Mesendoderm (in vitro differentiated cells): ENCODE data around the gene TRIM8. TPM values are rescaled to one million over a fixed set of nuclear protein-coding genes. Genes with fewer than 3 reads are reported as not detected.
A peak's percentile ranks its signal among the peaks of the same experiment; 100 is the strongest.

Source experiments
- DNase-seq: peaks from one replicate; pipeline ENCODE4 v3.0.0; 2013
- H2AK5ac ChIP-seq: 2 replicates; pipeline ENCODE4 v1.6.1; 2013; ENCODE audit warnings: low read length, inconsistent platforms
- H2BK120ac ChIP-seq: 2 replicates; pipeline ENCODE4 v1.6.1; 2013; ENCODE audit warnings: low read depth, mild to moderate bottlenecking, low read length, moderate library complexity, mixed read lengths
- H2BK15ac ChIP-seq: replicated peaks from 2 replicates; pipeline ENCODE4 v1.6.1; 2013; ENCODE audit warnings: low read depth, mild to moderate bottlenecking, moderate library complexity
- H2BK5ac ChIP-seq: 2 replicates; pipeline ENCODE4 v1.6.1; 2013; ENCODE audit warnings: low read length, inconsistent platforms
- H3K18ac ChIP-seq: 2 replicates; pipeline ENCODE4 v1.6.1; 2013; ENCODE audit warnings: mild to moderate bottlenecking, low read length, mixed read lengths
- H3K23ac ChIP-seq: one replicate; pipeline ENCODE4 v1.6.1; 2013; ENCODE audit warnings: low read length
- H3K27ac ChIP-seq: 2 replicates; pipeline ENCODE4 v1.5.1; 2013; ENCODE audit warnings: low read depth, mild to moderate bottlenecking, inconsistent platforms, low read length, moderate library complexity
- H3K27me3 ChIP-seq: 2 replicates; pipeline ENCODE4 v1.6.1; 2013; ENCODE audit warnings: low read length, control low read depth, mild to moderate bottlenecking, inconsistent platforms; ENCODE audit not compliant: insufficient read depth, poor library complexity
- H3K36me3 ChIP-seq: 2 replicates; pipeline ENCODE4 v1.6.1; 2013; ENCODE audit warnings: low read length, inconsistent platforms; ENCODE audit not compliant: control insufficient read depth, insufficient read depth
- H3K4ac ChIP-seq: one replicate; pipeline ENCODE4 v1.6.1; 2013; ENCODE audit warnings: low read depth, mild to moderate bottlenecking, low read length, moderate library complexity
- H3K4me1 ChIP-seq: 2 replicates; pipeline ENCODE4 v1.6.1; 2013; ENCODE audit warnings: low read depth, low read length, inconsistent platforms; ENCODE audit not compliant: control insufficient read depth
- H3K4me2 ChIP-seq: 2 replicates; pipeline ENCODE4 v1.6.1; 2013; ENCODE audit warnings: low read length
- H3K4me3 ChIP-seq: 2 replicates; pipeline ENCODE4 v1.5.1; 2013; ENCODE audit warnings: mild to moderate bottlenecking, low read length
- H3K56ac ChIP-seq: one replicate; pipeline ENCODE4 v1.6.1; 2013; ENCODE audit warnings: low read length
- H3K79me1 ChIP-seq: 2 replicates; pipeline ENCODE4 v1.6.1; 2013; ENCODE audit warnings: low read length, inconsistent platforms
- H3K79me2 ChIP-seq: 2 replicates; pipeline ENCODE4 v1.6.1; 2013; ENCODE audit warnings: mild to moderate bottlenecking, low read length; ENCODE audit not compliant: control insufficient read depth, insufficient read depth
- H3K9ac ChIP-seq: 2 replicates; pipeline ENCODE4 v1.6.1; 2013; ENCODE audit warnings: low read length, inconsistent platforms
- H4K5ac ChIP-seq: one replicate; pipeline ENCODE4 v1.6.1; 2013; ENCODE audit warnings: low read length
- H4K8ac ChIP-seq: one replicate; pipeline ENCODE4 v1.6.1; 2013; ENCODE audit warnings: low read depth, mild to moderate bottlenecking, control low read depth, low read length, moderate library complexity
- WGBS: extraction: QIAGEN DNeasy Blood & Tissue Kit; methylation state at CpG from one replicate; pipeline ENCODE4 v1.1.7; 2013; ENCODE audit warnings: low lambda C conversion rate, missing lambda C conversion rate; ENCODE audit not compliant: insufficient coverage; ENCODE audit errors: extremely low coverage; 5-methylcytosine and 5-hydroxymethylcytosine counted together
- polyA plus RNA-seq, 2 experiments: library from polyadenylated mRNA; stranded (reverse); fragments of 200-250 nt; gene quantifications; one replicate each; pipeline ENCODE4 v1.2.3, GENCODE V29; 2013

The TRIM8 gene, protein sequence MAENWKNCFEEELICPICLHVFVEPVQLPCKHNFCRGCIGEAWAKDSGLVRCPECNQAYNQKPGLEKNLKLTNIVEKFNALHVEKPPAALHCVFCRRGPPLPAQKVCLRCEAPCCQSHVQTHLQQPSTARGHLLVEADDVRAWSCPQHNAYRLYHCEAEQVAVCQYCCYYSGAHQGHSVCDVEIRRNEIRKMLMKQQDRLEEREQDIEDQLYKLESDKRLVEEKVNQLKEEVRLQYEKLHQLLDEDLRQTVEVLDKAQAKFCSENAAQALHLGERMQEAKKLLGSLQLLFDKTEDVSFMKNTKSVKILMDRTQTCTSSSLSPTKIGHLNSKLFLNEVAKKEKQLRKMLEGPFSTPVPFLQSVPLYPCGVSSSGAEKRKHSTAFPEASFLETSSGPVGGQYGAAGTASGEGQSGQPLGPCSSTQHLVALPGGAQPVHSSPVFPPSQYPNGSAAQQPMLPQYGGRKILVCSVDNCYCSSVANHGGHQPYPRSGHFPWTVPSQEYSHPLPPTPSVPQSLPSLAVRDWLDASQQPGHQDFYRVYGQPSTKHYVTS
- polyA plus RNA-seq (2013, experiment 1 of 2) = 22.6 TPM
- 23.2 TPM for polyA plus RNA-seq (2013, experiment 2 of 2)

DNA sequence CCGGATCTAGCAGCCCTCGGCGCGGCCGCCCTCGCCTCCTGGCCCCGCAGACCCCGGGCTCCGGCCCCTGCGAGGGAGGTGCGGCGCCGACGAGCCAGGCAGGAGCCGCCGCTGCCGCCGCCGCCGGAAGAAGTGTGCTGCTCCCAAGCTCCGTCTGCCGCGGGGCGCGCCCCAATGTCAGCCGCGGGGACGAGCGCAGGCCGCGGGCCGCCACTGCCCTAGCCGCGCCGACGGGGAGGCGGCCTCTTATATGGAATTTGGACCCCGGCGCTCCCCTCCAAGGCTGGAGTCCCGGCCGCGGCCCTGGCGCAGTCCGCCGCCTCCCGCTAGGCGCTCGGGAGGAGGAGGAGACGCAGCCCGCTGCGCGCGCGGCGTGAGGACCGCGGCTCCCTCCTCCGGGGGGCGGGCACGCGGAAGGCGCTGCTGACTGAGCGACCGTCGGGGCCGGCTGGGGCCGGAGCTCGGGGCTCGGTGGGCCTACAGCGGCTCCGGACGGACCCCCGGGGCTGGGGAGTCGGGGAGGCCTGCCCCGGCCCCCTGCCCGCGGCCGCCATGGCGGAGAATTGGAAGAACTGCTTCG lies at the start of gene TRIM8:
Gene TRIM8, plus strand, starts transcription at position 414 of the 580 bp plus-strand sequence. Its CDS starts 139 bp downstream, at position 553.
- WGBS = no CpG with 5 or more reads among the region's 80 CpGs
- Histone ChIP-seq H2BK15ac (no peak within 1 kb of the TSS), H3K79me1 (peaks cover 17% of the 10 kb centered on the region), H3K4me1 (peaks cover 3% of the 10 kb centered on the region), H3K27ac (peak within 1 kb of the TSS; percentile 97), H3K27me3 (no peaks in the 10 kb centered on the region), H2BK120ac (peak within 1 kb of the TSS; percentile 64), H2AK5ac (no peak within 1 kb of the TSS), H4K8ac (no peak within 1 kb of the TSS), H2BK5ac (no peak within 1 kb of the TSS), H3K18ac (peak within 1 kb of the TSS; percentile 92), H3K4me3 (peak within 1 kb of the TSS; percentile 53), H3K36me3 (no peaks in the 10 kb centered on the region), H3K4me2 (peak within 1 kb of the TSS; percentile 89), H4K5ac (no peak within 1 kb of the TSS), H3K9ac (peak within 1 kb of the TSS; percentile 84), H3K56ac (peak within 1 kb of the TSS; percentile 86), H3K23ac (peak within 1 kb of the TSS; percentile 29), H3K79me2 (peaks cover 40% of the 10 kb centered on the region), H3K4ac (peak within 1 kb of the TSS; percentile 97)
- peak; percentile 65 for DNase-seq

DNA sequence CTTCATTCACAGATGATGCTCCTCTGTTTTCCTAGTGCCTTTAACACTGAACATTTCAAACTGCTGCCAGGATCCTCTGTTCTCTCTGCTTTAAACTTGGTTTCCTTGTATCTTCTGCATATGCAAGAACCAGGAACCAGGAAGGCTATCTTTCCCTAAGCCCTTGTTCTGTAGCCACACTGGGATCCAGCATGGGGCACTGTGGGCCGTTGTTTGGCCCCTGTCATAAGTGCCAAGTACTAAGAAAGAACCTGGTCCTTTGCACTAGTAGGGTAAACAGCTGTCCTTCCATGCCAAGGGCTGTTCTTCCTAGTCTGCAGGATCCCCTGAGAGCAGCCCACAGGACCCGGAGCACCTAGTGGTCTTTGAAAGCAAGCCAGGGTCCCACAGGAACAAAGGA lies 49.0 kb upstream of the TRIM8 start:
- H2BK120ac ChIP-seq = no peak overlapping the region

DNA sequence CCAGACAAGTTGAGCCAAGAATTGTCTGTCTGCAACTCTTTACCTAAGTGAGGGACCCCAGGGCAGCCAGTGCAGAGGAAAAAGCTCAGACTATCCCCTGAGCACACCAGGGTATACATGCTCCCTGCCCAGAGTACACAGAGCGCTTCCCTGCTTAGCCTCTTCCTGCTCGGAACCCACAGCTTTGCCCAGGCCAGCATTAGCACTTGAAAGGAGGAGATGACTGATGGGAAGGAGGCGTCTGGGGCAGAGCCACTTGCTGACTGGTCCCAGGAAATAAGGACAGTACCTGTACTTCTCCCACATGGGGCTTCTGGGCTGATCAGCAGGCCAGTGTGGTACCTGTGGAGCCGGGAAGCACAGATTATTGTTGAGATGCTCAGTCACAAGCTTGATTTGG lies 48.4 kb upstream of the TRIM8 start:
- Histone ChIP-seq H3K23ac (no peak overlapping the region), H3K4me2 (no peak overlapping the region), H2BK120ac (no peak overlapping the region), H3K9ac (no peak overlapping the region), H2BK5ac (no peak overlapping the region), H3K27me3 (no peaks in the 10 kb centered on the region), H3K4ac (no peak overlapping the region), H3K79me2 (no peaks in the 10 kb centered on the region), H4K8ac (no peak overlapping the region), H3K18ac (no peak overlapping the region), H3K36me3 (no peaks in the 10 kb centered on the region), H3K56ac (no peak overlapping the region), H3K79me1 (no peaks in the 10 kb centered on the region), H2BK15ac (no peak overlapping the region), H4K5ac (no peak overlapping the region), H3K27ac (no peak overlapping the region), H2AK5ac (no peak overlapping the region), H3K4me3 (no peak overlapping the region), H3K4me1 (peaks cover 4% of the 10 kb centered on the region)
- no CpG with 5 or more reads among the region's 4 CpGs for WGBS
- DNase-seq = no peak

More for the DNA sequence above, 49.0 kb upstream of the TRIM8 start:
- Histone ChIP-seq H3K4me1 (peaks cover 4% of the 10 kb centered on the region), H3K79me2 (no peaks in the 10 kb centered on the region), H3K18ac (no peak overlapping the region), H3K27me3 (no peaks in the 10 kb centered on the region), H3K36me3 (no peaks in the 10 kb centered on the region), H3K4ac (no peak overlapping the region), H3K79me1 (no peaks in the 10 kb centered on the region), H2AK5ac (no peak overlapping the region), H3K4me3 (no peak overlapping the region), H4K8ac (no peak overlapping the region), H3K27ac (no peak overlapping the region), H4K5ac (no peak overlapping the region), H3K23ac (no peak overlapping the region), H2BK15ac (no peak overlapping the region), H2BK5ac (no peak overlapping the region), H3K4me2 (no peak overlapping the region), H3K56ac (no peak overlapping the region), H3K9ac (no peak overlapping the region)
- DNase-seq = no peak
- WGBS = no CpG with 5 or more reads among the region's 2 CpGs

DNA sequence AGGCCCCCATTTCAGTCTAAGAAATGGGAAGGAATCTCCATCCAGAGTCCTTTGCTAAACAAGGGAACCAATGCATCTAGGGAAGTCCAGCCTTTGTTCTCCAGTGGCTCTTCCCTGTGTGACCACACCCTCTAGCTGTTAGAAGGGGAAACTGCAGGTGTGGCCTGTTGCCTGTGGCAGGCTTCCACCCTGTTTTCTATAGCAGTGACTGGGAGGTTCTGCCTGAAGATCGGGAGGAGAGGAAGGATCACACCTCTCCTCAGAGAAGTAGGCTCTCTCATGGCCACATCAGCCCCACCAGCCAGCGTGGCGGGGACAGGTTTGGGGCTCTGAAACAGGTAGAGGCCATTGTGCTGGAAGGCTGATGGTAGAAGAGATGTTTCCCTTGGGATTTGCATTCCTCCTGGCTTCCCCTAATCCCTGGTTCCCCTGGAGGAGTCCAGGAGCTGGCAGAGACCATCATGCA lies 47.7 kb upstream of the TRIM8 start:
- H3K4me1 ChIP-seq = peaks cover 4% of the 10 kb centered on the region
- H3K27ac ChIP-seq = no peak overlapping the region

DNA sequence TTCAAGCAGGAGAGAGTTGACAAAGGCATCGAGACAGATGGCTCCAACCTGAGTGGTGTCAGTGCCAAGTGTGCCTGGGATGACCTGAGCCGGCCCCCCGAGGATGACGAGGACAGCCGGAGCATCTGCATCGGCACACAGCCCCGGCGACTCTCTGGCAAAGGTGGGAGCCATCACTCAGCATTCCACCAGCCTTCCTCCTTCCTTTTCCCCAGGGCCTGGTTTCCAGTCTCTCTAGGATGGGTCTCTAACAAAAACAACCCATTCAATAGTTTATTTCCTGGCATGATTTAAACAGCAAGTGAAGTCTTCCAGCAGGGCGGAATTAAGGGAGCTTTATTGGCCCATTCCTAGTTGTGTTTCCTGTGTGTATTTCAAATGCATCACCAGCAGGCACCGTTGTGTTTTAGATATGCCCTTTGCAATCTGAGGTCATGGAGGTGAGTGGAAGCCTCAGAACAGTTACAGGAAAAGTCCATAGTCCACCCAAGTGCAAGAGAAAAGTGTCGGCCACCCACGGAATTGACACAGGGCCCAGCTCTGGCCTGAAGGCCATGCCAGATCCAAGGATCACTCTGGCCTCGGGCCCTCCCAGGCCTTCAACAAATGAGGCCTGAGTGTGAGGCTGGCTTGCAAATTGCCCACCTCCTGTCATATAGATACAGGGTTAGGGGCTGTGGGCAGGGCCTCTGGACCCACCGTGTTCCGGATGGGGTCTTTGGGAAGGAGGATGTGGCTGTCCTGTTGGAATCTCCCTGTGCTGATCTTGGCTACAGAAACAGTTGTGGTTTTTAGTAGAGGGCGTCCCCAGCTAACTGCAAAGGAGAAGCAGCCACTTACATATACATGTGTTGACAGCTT lies 46.9 kb upstream of the TRIM8 start:
- Histone ChIP-seq H3K27ac (no peak overlapping the region), H4K5ac (no peak overlapping the region), H3K18ac (no peak overlapping the region), H3K4me2 (no peak overlapping the region), H2BK120ac (no peak overlapping the region), H2BK5ac (no peak overlapping the region), H2AK5ac (no peak overlapping the region), H3K79me1 (no peaks in the 10 kb centered on the region), H3K4me1 (peaks cover 4% of the 10 kb centered on the region), H4K8ac (no peak overlapping the region), H3K23ac (no peak overlapping the region), H3K27me3 (no peaks in the 10 kb centered on the region), H2BK15ac (no peak overlapping the region), H3K4ac (no peak overlapping the region), H3K79me2 (no peaks in the 10 kb centered on the region), H3K9ac (no peak overlapping the region), H3K4me3 (no peak overlapping the region), H3K36me3 (no peaks in the 10 kb centered on the region), H3K56ac (no peak overlapping the region)
- no peak for DNase-seq
- WGBS = no CpG with 5 or more reads among the region's 16 CpGs

More for the DNA sequence above, 47.7 kb upstream of the TRIM8 start:
- no peak overlapping the region for H3K4me2 ChIP-seq
- H3K27me3 ChIP-seq = no peaks in the 10 kb centered on the region
- WGBS = no CpG with 5 or more reads among the region's 3 CpGs
- H2AK5ac ChIP-seq = no peak overlapping the region
- H4K5ac ChIP-seq = no peak overlapping the region
- H3K9ac ChIP-seq = peak overlapping the region; percentile 12
- H4K8ac ChIP-seq = no peak overlapping the region
- H3K36me3 ChIP-seq = no peaks in the 10 kb centered on the region
- H3K18ac ChIP-seq = no peak overlapping the region
- H3K4me3 ChIP-seq = no peak overlapping the region
- no peak overlapping the region for H2BK120ac ChIP-seq
- DNase-seq = peak; percentile 85
- H3K79me2 ChIP-seq = no peaks in the 10 kb centered on the region
- H3K56ac ChIP-seq = peak overlapping the region; percentile 43
- H2BK15ac ChIP-seq = no peak overlapping the region
- H3K79me1 ChIP-seq = no peaks in the 10 kb centered on the region
- H3K23ac ChIP-seq = no peak overlapping the region
- H3K4ac ChIP-seq = no peak overlapping the region
- H2BK5ac ChIP-seq = no peak overlapping the region
